Endothelial cell of umbilical vein (primary cell): ENCODE measurements around the gene CEP192. TPM values are rescaled to one million over a fixed set of nuclear protein-coding genes. Genes with fewer than 3 reads are reported as not detected.

Experiments used
- BruUV-seq: library from RNA; stranded (reverse); fragments of 400-500 nt; replicated peaks from 2 replicates; lab custom pipeline; 2021; lab: Mats Ljungman, UMichigan
- CTCF ChIA-PET: fragments of 300-600, 350-600 bp; sonication (Branson Sonifier 250); formaldehyde crosslinking; loops from one replicate; lab custom pipeline; 2021; ENCODE audit warnings: antibody characterized with exemption, inconsistent platforms; lab: Charles Lee
- POLR2A ChIA-PET: fragments of 300-600, 350-600 bp; sonication (Branson Sonifier 250); formaldehyde crosslinking; loops from one replicate; lab custom pipeline; 2021; ENCODE audit warnings: antibody characterized with exemption, inconsistent platforms; lab: Charles Lee
- DNase-seq: peaks from one replicate; pipeline ENCODE4 v3.0.0-alpha.2; 2011; ENCODE audit warnings: low read depth, low spot score
- FAIRE-seq: peaks from 2 replicates; lab custom pipeline; 2011; peaks lifted over from hg19 to GRCh38; lab: Jason Lieb, UNC
- H2AFZ ChIP-seq: 2 replicates; pipeline ENCODE4 v1.6.0; 2012; ENCODE audit warnings: low read depth, low read length, control low read depth, inconsistent platforms
- H3K27ac ChIP-seq: 2 replicates; pipeline ENCODE4 v1.5.1; 2011; ENCODE audit warnings: low read depth, mild to moderate bottlenecking, control low read depth, low read length, moderate library complexity; ENCODE audit not compliant: insufficient read depth
- H3K27me3 ChIP-seq, 2 experiments: 2 replicates each; pipeline versions ENCODE4 v1.6.0 to v1.6.1; 2011; ENCODE audit warnings: low read length in 2 of 2, mixed read lengths in 1 of 2; ENCODE audit not compliant: control insufficient read depth in 2 of 2, insufficient read depth in 2 of 2
- H3K36me3 ChIP-seq, 2 experiments: 2 replicates in 1 of 2; 3 replicates in 1 of 2; pipeline ENCODE4 v1.5.1; 2011; ENCODE audit warnings: low read length in 2 of 2, mild to moderate bottlenecking in 1 of 2, moderate library complexity in 1 of 2; ENCODE audit not compliant: control insufficient read depth in 2 of 2, insufficient read depth in 2 of 2; ENCODE audit errors: extremely low read depth in 1 of 2
- H3K4me1 ChIP-seq: 3 replicates; pipeline ENCODE4 v1.5.1; 2011; ENCODE audit warnings: mild to moderate bottlenecking, low read length; ENCODE audit not compliant: control insufficient read depth, insufficient read depth; ENCODE audit errors: extremely low read depth
- H3K4me2 ChIP-seq: 2 replicates; pipeline ENCODE4 v1.6.1; 2011; ENCODE audit warnings: low read length, control low read depth, mixed read lengths; ENCODE audit not compliant: insufficient read depth
- H3K4me3 ChIP-seq, 3 experiments: fragments of 200-600 bp in 1 of 3; sonication (generic), shearing (Covaris generic) in 1 of 3; replicated peaks in 1 of 3; 2 replicates each; pipeline ENCODE4 v1.5.1; 2011 to 2016; ENCODE audit warnings: control low read depth in 3 of 3, low read length in 3 of 3, mild to moderate bottlenecking in 2 of 3, inconsistent platforms in 1 of 3, low read depth in 1 of 3, moderate library complexity in 1 of 3; ENCODE audit not compliant: insufficient read depth in 1 of 3
- H3K79me2 ChIP-seq: 2 replicates; pipeline ENCODE4 v1.6.0; 2012; ENCODE audit warnings: low read length, inconsistent platforms; ENCODE audit not compliant: control insufficient read depth, insufficient read depth
- H3K9ac ChIP-seq: replicated peaks from 2 replicates; pipeline ENCODE3; 2011; ENCODE audit warnings: low read length, control low read depth; ENCODE audit not compliant: insufficient read depth; ENCODE audit errors: extremely low read depth
- H3K9me1 ChIP-seq: replicated peaks from 3 replicates; pipeline ENCODE4 v1.6.0; 2011; ENCODE audit warnings: mild to moderate bottlenecking, low read length; ENCODE audit not compliant: control insufficient read depth, insufficient read depth; ENCODE audit errors: extremely low read depth
- H3K9me3 ChIP-seq: replicated peaks from 2 replicates; pipeline ENCODE4 v1.5.1; 2012; ENCODE audit warnings: low read length, inconsistent platforms; ENCODE audit not compliant: control insufficient read depth, insufficient read depth
- H4K20me1 ChIP-seq: replicated peaks from 2 replicates; pipeline ENCODE3; 2011; ENCODE audit warnings: mild to moderate bottlenecking, low read length; ENCODE audit not compliant: control insufficient read depth, insufficient read depth; ENCODE audit errors: extremely low read depth
- EZH2 ChIP-seq: IDR thresholded peaks from 2 replicates; pipeline ENCODE4 v1.6.1; 2012; ENCODE audit warnings: borderline replicate concordance, low read depth, mild to moderate bottlenecking, moderate library complexity, low read length, inconsistent platforms; ENCODE audit not compliant: severe bottlenecking
- FOS ChIP-seq: IDR thresholded peaks from 2 replicates; pipeline ENCODE4 v1.6.1; 2011; ENCODE audit warnings: mild to moderate bottlenecking, low read length, moderate library complexity, borderline replicate concordance; ENCODE audit not compliant: insufficient read depth
- GATA2 ChIP-seq: IDR thresholded peaks from 2 replicates; pipeline ENCODE4 v1.7.0; 2011; ENCODE audit warnings: low read depth, mild to moderate bottlenecking, moderate library complexity, mixed read lengths, low read length; ENCODE audit not compliant: insufficient read length, insufficient read depth
- JUN ChIP-seq: IDR thresholded peaks from 2 replicates; pipeline ENCODE4 v1.6.1; 2011; ENCODE audit warnings: borderline replicate concordance, low read depth; ENCODE audit not compliant: insufficient read length, insufficient read depth
- MYC ChIP-seq: IDR thresholded peaks from one replicate; pipeline ENCODE4 v1.6.1; 2011; ENCODE audit warnings: mild to moderate bottlenecking, low read depth, low read length
- POLR2A ChIP-seq: IDR thresholded peaks from 2 replicates; pipeline ENCODE4 v1.6.1; 2012; ENCODE audit warnings: low read depth, mild to moderate bottlenecking, control low read depth, low read length
- POLR2AphosphoS5 ChIP-seq: IDR thresholded peaks from 2 replicates; pipeline ENCODE4 v1.6.1; 2012; ENCODE audit warnings: low read depth, mild to moderate bottlenecking, control low read depth, low read length, moderate library complexity; ENCODE audit not compliant: insufficient read depth
- dilution Hi-C: fragments of 300-500 bp; cut with MboI; formaldehyde crosslinking; loops from one replicate; pipeline ENCODE4 v1.15.0; 2019; ENCODE audit warnings: low sequenced_read_pairs; ENCODE audit not compliant: extremely low pct_ligation_motif_present
- intact Hi-C: fragments of 100-400 bp; cut with micrococcal nuclease; formaldehyde crosslinking; loops from one replicate; pipeline ENCODE4 v1.10.0; 2022
- polyA plus RNA-seq, 4 experiments: library from polyadenylated mRNA; depleted of rRNA in 3 of 4; stranded (reverse) in 3 of 4; unstranded in 1 of 4; fragments of >200 nt; gene quantifications; 2 replicates each; pipeline versions ENCODE4 v1.2.1 to v1.2.3, GENCODE V29; 2011 to 2012; ENCODE audit warnings: missing spikeins in 1 of 4
- total RNA-seq: library from RNA; stranded (reverse); gene quantifications from 2 replicates; pipeline ENCODE4 v1.2.3, GENCODE V29; 2021
- TF ChIP-seq, protein P1 (sequence below), 2 donors: IDR thresholded peaks; 1 replicate in 1 of 2; 2 replicates in 1 of 2; pipeline ENCODE4 v1.5.1; 2011; ENCODE audit warnings: low read length in 2 of 2, mild to moderate bottlenecking in 2 of 2, moderate library complexity in 2 of 2, control low read depth in 1 of 2, inconsistent platforms in 1 of 2, low read depth in 1 of 2; ENCODE audit not compliant: insufficient read depth in 1 of 2; ENCODE audit errors: extremely low read depth in 1 of 2
- TF ChIP-seq, protein P2 (sequence below): IDR thresholded peaks from 2 replicates; pipeline ENCODE4 v1.6.1; 2011; ENCODE audit not compliant: insufficient read depth, insufficient read length

Gene CEP192
- total and polyA plus RNA-seq, 2 donors (not counting 3 experiments of a cell fraction or from before 2014, with no cell fraction given): 14.5 to 22.9 TPM

DNA sequence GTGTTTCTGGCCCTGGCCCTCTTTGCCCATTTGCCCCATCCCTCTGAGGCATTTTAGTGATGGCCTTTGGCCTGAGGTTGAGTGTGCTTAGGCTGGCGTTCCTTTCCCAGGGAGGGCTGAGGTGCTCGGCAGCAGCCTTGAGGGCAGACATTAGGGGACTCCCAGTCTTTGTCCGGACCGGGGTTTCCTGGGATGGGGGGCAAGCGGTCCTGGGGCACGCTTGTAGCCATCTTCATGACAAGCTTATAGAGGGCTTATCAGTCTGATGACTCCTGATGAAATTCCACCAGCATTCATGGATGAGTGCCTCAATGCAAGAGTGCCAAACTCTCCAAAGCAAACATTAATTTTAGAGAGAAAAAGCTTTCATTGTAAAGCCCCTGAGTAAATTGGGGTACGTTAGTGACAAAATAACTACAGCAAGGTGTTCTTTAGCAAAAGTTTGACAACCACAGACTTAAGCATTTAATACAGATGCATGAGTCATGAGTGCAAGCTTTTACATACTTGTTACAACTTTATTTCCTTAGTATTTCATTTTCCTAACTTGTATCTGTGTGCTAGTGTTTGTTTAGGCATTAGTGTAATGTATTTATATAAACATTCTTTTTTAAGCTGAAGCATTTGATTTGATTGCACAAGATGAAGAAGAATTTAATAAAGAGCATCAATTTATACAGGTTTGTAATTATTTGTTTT is 45.6 kb downstream of the CEP192 start:
- no peaks in the 10 kb centered on the region for H3K9me1 ChIP-seq
- intact Hi-C loops (no loop called here), dilution Hi-C loops (no loop called here)
- no peak overlapping the region for H3K4me2 ChIP-seq
- no peak overlapping the region for H3K9ac ChIP-seq
- H2AFZ ChIP-seq: no peak overlapping the region
- no peaks in the 10 kb centered on the region for H4K20me1 ChIP-seq
- CTCF ChIA-PET: interaction anchor here (0.9 kb wide), 1 partner anchor 31 kb away, joined by 4 read pairs; no protein-coding TSS in a partner anchor
- no peak overlapping the region for H3K4me3 ChIP-seq
- TF ChIP-seq MYC: no peak
- TF ChIP-seq FOS: no peak
- TF ChIP-seq, protein P1, sequence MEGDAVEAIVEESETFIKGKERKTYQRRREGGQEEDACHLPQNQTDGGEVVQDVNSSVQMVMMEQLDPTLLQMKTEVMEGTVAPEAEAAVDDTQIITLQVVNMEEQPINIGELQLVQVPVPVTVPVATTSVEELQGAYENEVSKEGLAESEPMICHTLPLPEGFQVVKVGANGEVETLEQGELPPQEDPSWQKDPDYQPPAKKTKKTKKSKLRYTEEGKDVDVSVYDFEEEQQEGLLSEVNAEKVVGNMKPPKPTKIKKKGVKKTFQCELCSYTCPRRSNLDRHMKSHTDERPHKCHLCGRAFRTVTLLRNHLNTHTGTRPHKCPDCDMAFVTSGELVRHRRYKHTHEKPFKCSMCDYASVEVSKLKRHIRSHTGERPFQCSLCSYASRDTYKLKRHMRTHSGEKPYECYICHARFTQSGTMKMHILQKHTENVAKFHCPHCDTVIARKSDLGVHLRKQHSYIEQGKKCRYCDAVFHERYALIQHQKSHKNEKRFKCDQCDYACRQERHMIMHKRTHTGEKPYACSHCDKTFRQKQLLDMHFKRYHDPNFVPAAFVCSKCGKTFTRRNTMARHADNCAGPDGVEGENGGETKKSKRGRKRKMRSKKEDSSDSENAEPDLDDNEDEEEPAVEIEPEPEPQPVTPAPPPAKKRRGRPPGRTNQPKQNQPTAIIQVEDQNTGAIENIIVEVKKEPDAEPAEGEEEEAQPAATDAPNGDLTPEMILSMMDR (IDR thresholded peaks at IDR 0.05; ENCODE audit: extremely low read depth in 1 of 2, insufficient read depth in 1 of 2, low read depth in 1 of 2, low read length in 2 of 2): no peak
- TF ChIP-seq EZH2: no peak
- TF ChIP-seq GATA2: no peak
- TF ChIP-seq, protein P2, sequence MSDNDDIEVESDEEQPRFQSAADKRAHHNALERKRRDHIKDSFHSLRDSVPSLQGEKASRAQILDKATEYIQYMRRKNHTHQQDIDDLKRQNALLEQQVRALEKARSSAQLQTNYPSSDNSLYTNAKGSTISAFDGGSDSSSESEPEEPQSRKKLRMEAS: no peak
- TF ChIP-seq POLR2AphosphoS5: no peak
- no peak for TF ChIP-seq JUN
- no peak for TF ChIP-seq POLR2A
- H3K36me3 ChIP-seq: peaks cover 0 to 10% of the 10 kb centered on the region in 2 experiments
- no peak for DNase-seq
- BruUV-seq: no TSS peak
- no peaks in the 10 kb centered on the region for H3K4me1 ChIP-seq
- H3K27ac ChIP-seq: no peak overlapping the region
- no peak for FAIRE-seq
- POLR2A ChIA-PET: no interaction called here
- H3K79me2 ChIP-seq: no peaks in the 10 kb centered on the region
- H3K27me3 ChIP-seq: no peaks in the 10 kb centered on the region
- no peaks in the 10 kb centered on the region for H3K9me3 ChIP-seq
